Activated naive CD4-positive, alpha-beta T cell treated with Interleukin-2 at 50 U/mL for 16 hours (primary cell): ENCODE results near the gene GPR78.

Experiments
- DNase-seq: peaks from one replicate; pipeline ENCODE4 v3.0.0-alpha.2; 2020

The GPR78 gene, protein sequence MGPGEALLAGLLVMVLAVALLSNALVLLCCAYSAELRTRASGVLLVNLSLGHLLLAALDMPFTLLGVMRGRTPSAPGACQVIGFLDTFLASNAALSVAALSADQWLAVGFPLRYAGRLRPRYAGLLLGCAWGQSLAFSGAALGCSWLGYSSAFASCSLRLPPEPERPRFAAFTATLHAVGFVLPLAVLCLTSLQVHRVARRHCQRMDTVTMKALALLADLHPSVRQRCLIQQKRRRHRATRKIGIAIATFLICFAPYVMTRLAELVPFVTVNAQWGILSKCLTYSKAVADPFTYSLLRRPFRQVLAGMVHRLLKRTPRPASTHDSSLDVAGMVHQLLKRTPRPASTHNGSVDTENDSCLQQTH

DNA sequence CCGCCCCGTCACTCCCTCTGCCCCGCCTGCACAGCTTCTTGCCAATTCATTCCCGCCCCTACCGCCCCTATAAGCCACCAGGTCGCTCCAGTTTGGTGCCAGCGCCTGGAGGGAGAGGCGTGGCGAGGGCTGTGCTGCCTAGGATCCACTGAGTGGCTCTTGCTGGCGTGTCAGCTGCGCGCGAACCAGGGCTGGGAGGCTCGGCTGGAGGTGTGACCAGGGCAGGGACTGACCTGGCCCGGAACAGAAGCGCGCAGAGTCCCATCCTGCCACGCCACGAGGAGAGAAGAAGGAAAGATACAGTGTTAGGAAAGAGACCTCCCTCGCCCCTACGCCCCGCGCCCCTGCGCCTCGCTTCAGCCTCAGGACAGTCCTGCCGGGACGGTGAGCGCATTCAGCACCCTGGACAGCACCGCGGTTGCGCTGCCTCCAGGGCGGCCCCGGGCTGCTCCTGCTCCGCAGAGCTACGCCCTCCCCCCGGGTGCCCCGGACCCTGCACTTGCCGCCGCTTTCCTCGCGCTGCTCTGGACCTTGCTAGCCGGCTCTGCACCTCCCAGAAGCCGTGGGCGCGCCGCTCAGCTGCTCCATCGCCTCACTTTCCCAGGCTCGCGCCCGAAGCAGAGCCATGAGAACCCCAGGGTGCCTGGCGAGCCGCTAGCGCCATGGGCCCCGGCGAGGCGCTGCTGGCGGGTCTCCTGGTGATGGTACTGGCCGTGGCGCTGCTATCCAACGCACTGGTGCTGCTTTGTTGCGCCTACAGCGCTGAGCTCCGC, at the start of gene GPR78:
TSS of gene GPR78 (plus strand) at position 72 of the 773 bp plus-strand sequence. CDS start at position 663, 591 bp downstream.
- DNase-seq = peak; percentile 16

DNA sequence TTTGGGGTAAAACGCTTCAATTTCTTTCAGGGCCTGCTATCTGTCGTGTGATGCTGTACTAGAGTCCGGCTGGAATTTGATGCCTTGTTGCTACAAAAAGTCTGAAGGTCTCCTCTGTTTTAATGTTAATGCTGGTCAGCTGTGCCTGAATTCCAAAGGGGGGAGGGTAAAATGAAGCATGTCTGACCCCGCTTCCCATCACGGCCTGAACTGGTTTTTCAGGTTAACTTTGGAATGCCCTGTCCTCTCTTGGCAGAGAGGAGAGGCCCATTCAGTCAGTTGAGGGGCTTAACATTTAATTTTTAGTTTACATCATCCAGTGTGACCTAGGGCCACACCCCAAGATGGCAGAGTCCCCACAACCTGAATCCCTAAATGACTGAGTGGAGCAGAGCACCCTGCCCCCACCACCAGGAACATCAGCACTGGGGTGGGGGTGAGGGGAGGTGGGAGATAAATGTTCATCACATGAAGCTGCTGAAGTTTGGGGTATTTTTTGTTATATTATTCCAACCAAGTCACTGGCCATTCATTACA, 47.9 kb upstream of the GPR78 start:
- DNase-seq = no peak

- no peak for DNase-seq
Observed at GRCh38 chr4:8533274-8533865, 46.8 kb upstream of the GPR78 start.

DNA sequence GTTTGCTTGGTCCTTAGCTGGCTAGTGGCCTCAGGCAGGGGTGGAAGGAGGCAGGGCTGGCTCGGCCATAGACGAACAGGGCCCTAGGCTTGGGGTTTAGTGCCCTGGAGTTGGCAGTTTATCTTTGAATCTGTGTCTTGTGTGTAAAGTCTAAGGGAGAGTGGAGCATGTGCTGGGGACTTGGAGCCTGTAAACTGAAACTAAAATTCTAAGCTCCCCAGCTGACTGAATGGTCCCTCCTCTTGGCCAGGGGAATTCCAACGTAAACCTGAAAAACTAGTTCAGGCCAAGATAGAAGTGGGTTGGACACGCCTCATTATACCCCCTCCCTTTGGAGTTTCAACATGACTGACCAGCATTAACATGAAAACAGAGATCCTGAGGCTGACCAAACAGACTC, 46.1 kb upstream of the GPR78 start:
- DNase-seq = no peak

DNA sequence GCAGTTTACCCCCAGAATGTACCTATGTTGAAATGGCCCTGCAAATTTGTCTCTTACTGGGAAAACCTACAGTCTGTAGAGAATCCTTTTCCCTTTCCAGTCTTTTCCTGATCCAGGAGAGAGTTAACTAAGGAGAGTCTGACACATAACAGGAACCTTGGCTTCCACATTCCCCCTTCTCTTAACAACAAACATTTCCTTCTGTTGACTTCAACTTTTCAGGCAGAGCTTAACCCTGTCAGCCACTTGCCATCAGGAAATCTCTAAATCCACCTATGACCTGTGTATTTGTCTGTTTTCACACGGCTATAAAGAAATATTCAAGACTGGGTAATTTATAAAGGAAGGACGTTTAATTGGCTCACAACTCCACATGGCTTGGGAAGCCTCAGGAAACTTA, 45.6 kb upstream of the GPR78 start:
- no peak for DNase-seq

DNA sequence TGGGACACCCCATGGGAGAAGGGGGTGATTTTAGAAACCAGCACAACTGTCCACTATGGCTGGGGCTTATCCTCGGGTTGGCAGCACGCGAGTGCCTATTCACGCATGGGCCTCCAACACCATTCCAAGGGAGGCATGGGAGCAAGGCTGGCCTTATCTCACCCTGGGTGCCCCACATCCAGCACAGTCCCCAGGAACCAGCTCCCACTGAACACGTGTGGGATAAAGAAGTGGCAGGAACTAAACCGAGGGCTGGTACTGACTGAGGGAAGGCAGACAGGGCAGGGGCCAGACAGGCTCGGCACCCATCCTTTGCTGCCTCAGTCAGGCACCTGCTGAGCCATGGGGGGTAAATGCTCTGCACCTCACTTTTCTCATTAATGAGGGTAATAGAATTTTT, 43.7 kb upstream of the GPR78 start:
- DNase-seq = no peak

GRCh38 chr4:8537041-8537461, 43.1 kb upstream of the GPR78 start:
- DNase-seq = no peak

DNA sequence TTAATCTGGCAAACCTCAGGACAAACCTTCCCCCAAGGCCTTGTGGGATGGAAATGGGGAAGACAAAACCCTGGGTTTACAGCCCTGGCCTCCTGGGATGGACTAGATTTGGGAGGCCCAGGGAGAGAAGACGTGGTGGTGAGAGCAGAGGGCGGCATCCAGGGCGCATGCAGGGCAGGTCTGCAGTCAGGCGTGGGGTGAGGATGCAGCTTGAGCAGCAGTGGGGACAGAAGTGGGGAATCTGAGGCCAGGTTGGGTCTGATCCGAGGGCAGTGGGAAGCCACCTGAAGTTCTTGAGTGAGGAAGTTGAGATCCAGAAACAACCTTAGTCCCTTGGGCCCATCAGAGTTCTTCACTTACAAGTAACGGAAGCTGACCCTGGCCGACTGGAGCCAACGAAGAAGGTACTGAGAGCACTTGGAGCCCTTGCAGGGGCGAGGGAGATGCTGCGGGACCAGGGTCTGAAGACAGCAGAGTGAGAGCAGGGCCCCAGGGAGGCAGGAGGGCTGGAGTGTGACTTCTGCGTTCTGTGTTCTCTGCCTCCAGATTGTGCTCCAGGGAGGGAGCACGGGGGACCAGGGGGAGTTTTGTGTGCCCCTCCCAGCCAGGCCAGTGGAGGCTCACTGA, 42.0 kb upstream of the GPR78 start:
- no peak for DNase-seq

- no peak for DNase-seq
Observed at GRCh38 chr4:8538703-8539567, 41.3 kb upstream of the GPR78 start.

DNA sequence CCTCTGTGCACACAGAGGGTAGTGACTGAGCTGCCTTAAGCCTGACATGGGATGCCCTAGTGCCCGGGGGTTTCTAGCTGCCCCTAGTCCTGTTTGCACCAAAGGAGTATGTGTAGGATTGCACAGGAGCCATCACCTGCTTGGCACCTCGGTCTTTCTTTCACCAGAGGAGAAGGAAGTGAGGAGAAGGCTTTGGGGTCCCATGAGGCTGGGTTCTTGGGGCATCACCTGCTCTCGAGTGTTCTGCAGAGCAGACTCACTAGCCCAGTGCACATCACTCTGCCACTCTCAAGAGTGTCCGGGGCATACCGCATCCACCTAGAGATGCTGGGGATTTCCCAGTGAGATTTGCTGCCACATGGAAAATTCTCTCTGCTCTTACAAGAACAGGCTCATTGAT, 40.5 kb upstream of the GPR78 start:
- DNase-seq = peak; percentile 19

DNA sequence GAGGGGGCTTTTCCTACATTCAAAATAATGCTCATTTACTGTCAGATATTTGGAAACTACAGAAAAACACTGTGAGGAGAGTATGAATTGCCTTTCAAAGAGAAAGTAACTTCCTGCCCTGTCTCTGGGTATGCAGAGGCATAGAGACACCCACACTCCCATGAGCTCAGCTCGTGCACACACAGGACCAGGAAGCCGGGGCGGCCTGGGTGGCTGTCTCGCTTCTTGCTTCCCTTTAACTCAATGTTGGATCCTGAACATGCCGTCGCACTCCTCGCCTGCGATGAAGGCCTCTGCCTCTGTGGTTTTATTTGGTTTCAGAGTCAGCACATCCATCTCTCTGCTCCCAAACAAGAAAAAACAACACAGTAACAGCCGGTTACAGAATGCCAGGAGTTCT, 40.1 kb upstream of the GPR78 start:
- peak; percentile 32 for DNase-seq

DNA sequence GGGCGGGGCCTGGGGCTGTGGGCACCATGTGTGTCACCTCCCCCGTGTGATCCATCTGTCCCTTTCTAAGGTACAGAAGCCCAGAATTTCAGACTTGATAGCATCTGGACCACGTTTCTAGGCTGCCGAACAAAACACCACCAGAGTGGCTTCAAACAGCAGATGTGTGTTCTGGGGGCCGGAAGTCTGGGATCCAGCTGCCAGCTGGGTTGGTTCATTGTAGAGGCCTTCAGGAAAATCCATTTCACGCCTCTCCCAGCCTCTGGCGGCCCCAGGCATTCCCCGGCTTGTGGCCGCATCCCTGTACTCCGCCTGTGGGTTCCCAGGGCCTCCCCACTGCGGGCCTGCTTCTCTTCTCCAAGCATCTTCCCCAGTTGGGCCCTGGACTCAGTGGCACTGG, 39.6 kb upstream of the GPR78 start:
- no peak for DNase-seq

GRCh38 chr4:8540991-8541390, 39.2 kb upstream of the GPR78 start:
- no peak for DNase-seq

- no peak for DNase-seq
Observed at GRCh38 chr4:8541981-8542715, 38.0 kb upstream of the GPR78 start.

GRCh38 chr4:8542776-8543525, 37.2 kb upstream of the GPR78 start:
- no peak for DNase-seq

GRCh38 chr4:8543623-8544022, 36.6 kb upstream of the GPR78 start:
- no peak for DNase-seq

GRCh38 chr4:8544282-8544681, 35.9 kb upstream of the GPR78 start:
- DNase-seq = no peak

GRCh38 chr4:8544741-8545438, 35.3 kb upstream of the GPR78 start:
- no peak for DNase-seq

GRCh38 chr4:8545439-8545765, 34.8 kb upstream of the GPR78 start:
- DNase-seq = no peak

DNA sequence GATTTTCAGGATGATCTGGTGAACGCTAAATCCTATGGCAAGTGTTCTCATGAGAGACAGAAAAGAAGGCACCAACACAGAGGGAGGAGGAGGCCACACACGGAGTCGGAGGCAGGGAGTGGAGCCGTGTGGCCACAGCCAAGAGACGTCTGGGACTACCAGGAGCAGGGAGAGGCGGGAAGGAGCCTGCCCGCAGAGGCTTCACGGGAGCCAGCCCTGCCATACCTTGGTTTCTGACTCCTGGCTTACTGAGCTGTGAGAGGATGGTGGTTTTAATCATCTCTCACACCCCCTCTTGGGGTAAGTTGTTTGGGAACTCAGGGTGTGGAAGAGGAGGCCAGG, 33.5 kb upstream of the GPR78 start:
- DNase-seq = no peak
